ENCODE measurements around the gene ORC6. TPM values are rescaled to one million over a fixed set of nuclear protein-coding genes. Genes with fewer than 3 reads are reported as not detected.
A peak's percentile ranks its signal among the peaks of the same experiment; 100 is the strongest.

The ORC6 gene
- total RNA-seq, 1 experiment from 2014 or later, result 95.0 TPM

GRCh38 chr16:46662123-46662522, 27.3 kb upstream of the ORC6 start:
- no peak overlapping the region for H3K4me3 Mint-ChIP-seq
- no peak overlapping the region for H2BK120ac ChIP-seq (ENCODE audit: low read depth, low read length, poor library complexity, severe bottlenecking)
- TF ChIP-seq CTCF (conservative IDR thresholded peaks at IDR 0.05), result no peak
- no peak overlapping the region for H3K4ac ChIP-seq (ENCODE audit: low read depth, low read length)
- H3K23me2 ChIP-seq (ENCODE audit: insufficient read length, low read depth, low read length, poor library complexity, severe bottlenecking), result no peaks in the 10 kb centered on the region
- peaks cover 28 to 74% (median 61%) of the 10 kb centered on the region in 3 experiments for H3K36me3 Mint-ChIP-seq (ENCODE audit: insufficient read depth in 1 of 3, low read depth in 3 of 3)
- no peak overlapping the region for H3K18ac ChIP-seq (ENCODE audit: insufficient read length, low read depth, low read length)
- no peak overlapping the region for H3K56ac ChIP-seq (ENCODE audit: insufficient read length, low read depth, low read length)
- H3K4me2 ChIP-seq (ENCODE audit: insufficient read depth, insufficient read length, low read length), result no peak overlapping the region
- H3K27me3 Mint-ChIP-seq (ENCODE audit: low read depth), result no peaks in the 10 kb centered on the region
- peak overlapping the region in 1 of 3 experiments; percentile 28; a peak in 1 of 7 replicates for H3K27ac Mint-ChIP-seq
- H3K27ac ChIP-seq (ENCODE audit: insufficient read length, low read depth, low read length), result no peak overlapping the region
- H3K9ac ChIP-seq (ENCODE audit: extremely low read depth, insufficient read length, low read length), result no peak overlapping the region
- no peak overlapping the region for H3T11ph ChIP-seq (ENCODE audit: low read length)
- no CpG with 5 or more reads among the region's 4 CpGs for WGBS (ENCODE audit: extremely low coverage, insufficient read length, low lambda C conversion rate)
- H3K4me1 Mint-ChIP-seq, result no peaks in the 10 kb centered on the region
- no peak overlapping the region for H2BK5ac ChIP-seq (ENCODE audit: insufficient read length, low read length)
- no peak overlapping the region for H2AFZ ChIP-seq (ENCODE audit: low read length)
- no peak overlapping the region for H2AK5ac ChIP-seq (ENCODE audit: insufficient read length, low read length)
- no peak overlapping the region for H2BK20ac ChIP-seq (ENCODE audit: low read depth, low read length, poor library complexity, severe bottlenecking)
- no peak overlapping the region for H4K91ac ChIP-seq (ENCODE audit: insufficient read length, low read depth, low read length)
- H3K27me3 ChIP-seq (ENCODE audit: insufficient read depth, low read length), result no peaks in the 10 kb centered on the region
- no peak overlapping the region for H2BK12ac ChIP-seq (ENCODE audit: insufficient read length, low read depth, low read length)
- H3K4me1 ChIP-seq (ENCODE audit: insufficient read depth, low read length), result no peaks in the 10 kb centered on the region
- no peaks in the 10 kb centered on the region for H4K20me1 ChIP-seq (ENCODE audit: control insufficient read depth, insufficient read depth, insufficient read length)
- H2BK15ac ChIP-seq (ENCODE audit: low read depth, low read length), result no peak overlapping the region
- H4K5ac ChIP-seq (ENCODE audit: insufficient read length, low read depth, low read length), result no peak overlapping the region
- no peaks in the 10 kb centered on the region for H3K79me2 ChIP-seq (ENCODE audit: insufficient read depth, low read length)
- H3K9me3 Mint-ChIP-seq, result no peaks in the 10 kb centered on the region
- no peak for DNase-seq
- H3K9me3 ChIP-seq (ENCODE audit: control insufficient read depth, low read depth, low read length), result no peaks in the 10 kb centered on the region
- H3K79me1 ChIP-seq (ENCODE audit: insufficient read depth, low read depth, low read length, poor library complexity, severe bottlenecking), result no peaks in the 10 kb centered on the region
- no peak overlapping the region for H3K23ac ChIP-seq (ENCODE audit: insufficient read length, low read depth, low read length)
- H4K8ac ChIP-seq (replicated peaks; ENCODE audit: insufficient read length, low read depth, low read length), result no peak overlapping the region
- no peak overlapping the region for H3K14ac ChIP-seq (ENCODE audit: insufficient read depth, low read length)

Data from H9 (cell line).